ENCODE results near the gene KRT32. TPM values are rescaled to one million over a fixed set of nuclear protein-coding genes. Genes with fewer than 3 reads are reported as not detected.
"Not testable (repeated sequence)": the region's sequence is repeated elsewhere in the genome, so short reads cannot be mapped to it uniquely, and the experiment has no call there.

Gene KRT32
- total RNA-seq, 1 donor from 2014 or later, result not detected

DNA sequence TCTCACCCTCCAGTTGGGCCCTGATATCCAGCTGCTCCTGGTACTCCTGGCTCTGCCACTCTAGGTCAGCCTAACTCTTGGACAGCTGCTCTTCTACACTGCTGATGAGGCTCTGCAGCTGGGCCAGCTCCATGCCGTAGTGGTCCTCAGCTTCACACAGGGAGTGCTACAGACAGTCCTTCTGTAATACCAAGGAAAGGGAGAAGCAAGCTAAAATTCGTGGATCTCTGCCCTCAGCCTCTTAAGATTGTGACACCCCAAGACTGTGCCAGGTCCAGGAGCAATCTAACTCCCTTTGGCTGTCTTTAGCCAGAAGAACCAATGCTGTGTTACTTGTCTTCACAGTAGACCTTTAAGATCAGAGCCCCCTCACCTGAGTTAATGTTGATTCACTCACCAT, 18.7 kb downstream of the KRT32 start:
- no peak overlapping the region for H3K4me3 Mint-ChIP-seq
- no peak overlapping the region for H3K27ac Mint-ChIP-seq
- peaks cover 5% of the 10 kb centered on the region for H3K27me3 Mint-ChIP-seq (ENCODE audit: insufficient read depth)
- no peaks in the 10 kb centered on the region for H3K36me3 Mint-ChIP-seq (ENCODE audit: low read depth)
- no peaks in the 10 kb centered on the region for H3K4me1 Mint-ChIP-seq (ENCODE audit: low read depth)
- no peaks in the 10 kb centered on the region for H3K9me3 Mint-ChIP-seq
- DNase-seq (ENCODE audit: low spot score), result no peak
- intact Hi-C loops (cut with micrococcal nuclease), result no loop called here

DNA sequence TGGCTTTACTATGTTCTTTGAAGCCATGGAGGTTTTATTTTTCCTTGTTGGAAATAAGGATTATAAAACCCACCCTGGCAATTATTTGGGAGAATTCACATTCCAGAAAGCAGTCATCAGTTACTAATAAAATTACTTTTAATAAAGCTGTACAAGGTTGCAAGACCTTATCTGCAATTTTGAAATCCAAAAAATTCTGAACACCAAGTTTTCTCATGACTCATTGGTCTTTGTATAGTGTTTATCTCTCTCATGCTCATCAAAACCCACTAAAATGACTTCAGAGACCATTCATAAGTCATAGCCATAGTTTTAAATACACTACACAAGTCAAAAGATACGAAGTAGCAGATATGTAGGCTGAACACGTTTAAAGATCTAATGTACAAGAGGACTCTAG, 20.4 kb downstream of the KRT32 start:
- H3K27me3 Mint-ChIP-seq (ENCODE audit: insufficient read depth), result peaks cover 5% of the 10 kb centered on the region
- H3K27ac Mint-ChIP-seq, result no peak overlapping the region
- DNase-seq (ENCODE audit: low spot score), result no peak
- H3K4me1 Mint-ChIP-seq (ENCODE audit: low read depth), result no peaks in the 10 kb centered on the region
- intact Hi-C loops (cut with micrococcal nuclease), result no loop called here
- no peaks in the 10 kb centered on the region for H3K36me3 Mint-ChIP-seq (ENCODE audit: low read depth)
- H3K9me3 Mint-ChIP-seq, result no peaks in the 10 kb centered on the region
- H3K4me3 Mint-ChIP-seq, result no peak overlapping the region

DNA sequence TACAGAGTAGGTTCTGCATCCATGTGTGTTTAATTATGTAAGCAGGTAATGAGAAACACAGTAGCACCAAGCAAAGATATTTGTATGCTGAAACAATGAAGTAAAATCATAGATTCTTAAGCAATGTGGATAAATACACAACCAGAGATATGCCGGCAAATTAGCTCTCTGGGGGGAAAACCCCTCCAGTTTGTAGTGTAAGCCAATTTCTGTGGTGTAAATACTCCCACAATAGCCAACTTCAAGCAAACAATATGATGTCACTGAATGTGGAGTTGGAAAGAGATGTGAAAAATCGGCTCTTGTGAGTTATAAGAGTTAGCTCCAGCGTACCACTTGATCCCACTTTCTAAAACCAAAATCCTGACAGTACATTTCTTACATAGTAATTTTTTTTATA, 22.5 kb downstream of the KRT32 start:
- Mint-ChIP-seq H3K36me3 (ENCODE audit: low read depth) (no peaks in the 10 kb centered on the region), H3K27me3 (ENCODE audit: insufficient read depth) (peaks cover 3% of the 10 kb centered on the region), H3K4me3 (no peak overlapping the region), H3K9me3 (no peaks in the 10 kb centered on the region), H3K27ac (no peak overlapping the region), H3K4me1 (ENCODE audit: low read depth) (no peaks in the 10 kb centered on the region)
- intact Hi-C loops (cut with micrococcal nuclease), result no loop called here
- DNase-seq (ENCODE audit: low spot score), result no peak

DNA sequence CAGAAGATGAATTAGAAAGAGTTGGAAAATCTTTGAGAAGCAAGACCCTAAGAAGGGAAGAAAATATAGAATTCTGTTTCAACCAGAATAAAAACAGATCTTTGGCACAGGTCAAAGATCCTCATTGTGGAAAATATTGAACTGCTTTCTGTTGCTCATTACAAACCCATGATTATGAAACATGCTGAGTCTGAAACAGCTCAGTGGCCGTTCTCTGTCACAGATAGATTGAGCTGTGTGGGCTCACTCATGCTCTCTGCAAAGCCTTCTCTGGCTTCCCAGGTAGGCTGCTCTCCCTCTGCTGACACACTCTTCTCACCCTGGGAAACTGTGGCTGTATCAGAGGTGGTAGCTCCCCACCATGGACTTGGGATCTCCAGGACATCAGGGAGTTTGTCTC, 23.0 kb downstream of the KRT32 start:
- intact Hi-C loops (cut with micrococcal nuclease), result no loop called here
- Mint-ChIP-seq H3K36me3 (ENCODE audit: low read depth) (no peaks in the 10 kb centered on the region), H3K27ac (no peak overlapping the region), H3K9me3 (no peaks in the 10 kb centered on the region), H3K27me3 (ENCODE audit: insufficient read depth) (peaks cover 3% of the 10 kb centered on the region), H3K4me3 (no peak overlapping the region), H3K4me1 (ENCODE audit: low read depth) (no peaks in the 10 kb centered on the region)
- no peak for DNase-seq (ENCODE audit: low spot score)

DNA sequence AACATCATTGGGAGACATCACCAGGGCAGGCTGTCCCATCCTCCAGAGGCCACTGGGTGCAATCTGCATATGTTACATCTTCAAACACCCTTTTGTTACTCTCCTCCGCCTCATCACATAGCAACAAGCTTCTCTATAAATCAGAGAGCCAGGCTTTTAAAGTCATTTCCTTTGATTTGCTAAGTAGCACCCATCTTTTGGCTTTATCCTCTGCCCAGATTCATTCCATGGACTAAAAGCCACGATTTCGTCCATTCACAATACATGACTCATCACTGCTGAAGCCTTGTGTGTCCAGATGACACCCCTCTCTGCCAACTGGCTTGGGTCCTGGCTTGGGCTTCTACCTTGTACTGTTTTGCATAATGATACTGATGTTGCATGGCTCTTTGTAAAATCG, 24.4 kb downstream of the KRT32 start:
- H3K36me3 Mint-ChIP-seq (ENCODE audit: low read depth), result no peaks in the 10 kb centered on the region
- H3K4me1 Mint-ChIP-seq (ENCODE audit: low read depth), result no peaks in the 10 kb centered on the region
- H3K27ac Mint-ChIP-seq, result no peak overlapping the region
- intact Hi-C loops (cut with micrococcal nuclease), result no loop called here
- DNase-seq (ENCODE audit: low spot score), result no peak
- no peaks in the 10 kb centered on the region for H3K9me3 Mint-ChIP-seq
- H3K4me3 Mint-ChIP-seq, result no peak overlapping the region
- peaks cover 3% of the 10 kb centered on the region for H3K27me3 Mint-ChIP-seq (ENCODE audit: insufficient read depth)

DNA sequence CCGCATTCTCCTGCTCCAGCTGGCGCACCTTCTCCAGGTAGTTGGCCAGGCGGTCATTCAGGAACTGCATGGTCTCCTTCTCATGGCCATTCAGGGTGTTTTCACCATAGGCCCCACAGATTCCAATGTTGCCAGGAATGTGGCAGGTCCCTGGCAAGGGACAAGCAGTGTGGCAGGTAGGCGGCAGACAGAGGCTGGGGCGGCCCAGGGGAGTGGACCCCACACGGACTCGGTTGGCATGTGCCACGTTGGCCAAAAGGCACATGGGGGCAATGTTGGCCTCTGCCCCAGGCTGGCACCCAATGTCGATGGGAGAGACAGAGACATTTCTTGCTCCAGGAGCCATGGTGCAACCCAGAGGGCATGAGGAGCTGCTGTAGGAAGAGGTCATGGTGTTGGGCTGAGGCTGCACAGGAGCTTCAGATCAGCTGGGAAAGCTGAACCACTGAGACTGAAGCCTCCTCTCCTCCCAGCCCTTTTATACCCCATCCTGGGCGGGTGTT, 26.6 kb downstream of the KRT32 start, which contains the start of gene KRT38:
TSS of gene KRT38 (minus strand) at position 453 of the 503 bp plus-strand sequence. CDS start at position 391, 62 bp downstream.
- no peaks in the 10 kb centered on the region for H3K4me1 Mint-ChIP-seq (ENCODE audit: low read depth)
- no peak for DNase-seq (ENCODE audit: low spot score)
- H3K9me3 Mint-ChIP-seq, result no peaks in the 10 kb centered on the region
- H3K27ac Mint-ChIP-seq, result no peak within 1 kb of the TSS
- intact Hi-C loops (cut with micrococcal nuclease), result no loop called here
- H3K4me3 Mint-ChIP-seq, result no peak within 1 kb of the TSS
- H3K27me3 Mint-ChIP-seq (ENCODE audit: insufficient read depth), result peaks cover 3% of the 10 kb centered on the region
- no peaks in the 10 kb centered on the region for H3K36me3 Mint-ChIP-seq (ENCODE audit: low read depth)

DNA sequence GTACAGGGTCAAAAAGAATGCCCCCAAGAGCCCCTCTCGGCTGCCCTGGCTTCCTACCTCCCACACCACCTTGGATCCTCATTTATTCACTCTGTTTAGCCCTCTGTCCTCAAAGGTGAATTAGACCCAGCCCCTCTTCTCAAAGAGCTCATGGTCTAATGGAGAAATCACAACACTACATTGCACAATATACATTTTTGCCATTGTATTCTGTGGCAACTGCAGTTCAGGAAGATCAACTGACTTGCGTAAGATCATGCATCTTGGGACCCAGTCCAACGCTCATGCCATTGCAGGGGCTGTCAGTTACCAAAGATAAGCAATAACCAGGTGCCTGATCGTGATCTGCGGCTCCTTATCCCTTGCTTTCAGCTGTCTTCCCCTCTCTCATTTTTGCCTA, 27.8 kb downstream of the KRT32 start:
- Mint-ChIP-seq H3K4me1 (ENCODE audit: low read depth) (no peaks in the 10 kb centered on the region), H3K27ac (no peak overlapping the region), H3K9me3 (no peaks in the 10 kb centered on the region), H3K4me3 (no peak overlapping the region), H3K27me3 (ENCODE audit: insufficient read depth) (peaks cover 5% of the 10 kb centered on the region), H3K36me3 (ENCODE audit: low read depth) (no peaks in the 10 kb centered on the region)
- intact Hi-C loops (cut with micrococcal nuclease), result loop anchor here (2.0 kb wide), 1 partner anchor 17 kb away; no protein-coding TSS in a partner anchor
- no peak for DNase-seq (ENCODE audit: low spot score)

DNA sequence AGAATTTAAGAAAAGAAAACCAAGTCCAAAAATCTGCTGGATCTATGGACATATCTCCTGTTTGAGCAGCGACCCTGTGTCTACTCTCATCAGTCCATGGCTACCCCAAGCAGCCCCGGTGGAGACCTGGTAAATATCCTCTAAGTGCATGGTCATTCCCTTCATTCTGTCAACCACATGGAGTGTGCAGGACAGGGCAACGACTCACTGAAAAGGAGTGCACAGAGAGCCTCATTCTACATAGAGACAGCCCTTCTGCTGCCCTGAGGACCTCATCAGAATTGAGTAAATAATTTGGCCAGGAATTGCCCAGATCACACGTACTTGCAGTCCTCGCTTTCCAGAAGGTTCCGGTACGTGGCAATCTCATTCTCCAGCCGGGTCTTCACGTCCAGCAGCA, 29.4 kb downstream of the KRT32 start:
- intact Hi-C loops (cut with micrococcal nuclease), result loop anchor here (2.0 kb wide), 1 partner anchor 15 kb away; no protein-coding TSS in a partner anchor
- peaks cover 6% of the 10 kb centered on the region for H3K27me3 Mint-ChIP-seq (ENCODE audit: insufficient read depth)
- DNase-seq (ENCODE audit: low spot score), result no peak
- H3K27ac Mint-ChIP-seq, result no peak overlapping the region
- no peaks in the 10 kb centered on the region for H3K9me3 Mint-ChIP-seq
- no peaks in the 10 kb centered on the region for H3K36me3 Mint-ChIP-seq (ENCODE audit: low read depth)
- no peaks in the 10 kb centered on the region for H3K4me1 Mint-ChIP-seq (ENCODE audit: low read depth)
- no peak overlapping the region for H3K4me3 Mint-ChIP-seq

DNA sequence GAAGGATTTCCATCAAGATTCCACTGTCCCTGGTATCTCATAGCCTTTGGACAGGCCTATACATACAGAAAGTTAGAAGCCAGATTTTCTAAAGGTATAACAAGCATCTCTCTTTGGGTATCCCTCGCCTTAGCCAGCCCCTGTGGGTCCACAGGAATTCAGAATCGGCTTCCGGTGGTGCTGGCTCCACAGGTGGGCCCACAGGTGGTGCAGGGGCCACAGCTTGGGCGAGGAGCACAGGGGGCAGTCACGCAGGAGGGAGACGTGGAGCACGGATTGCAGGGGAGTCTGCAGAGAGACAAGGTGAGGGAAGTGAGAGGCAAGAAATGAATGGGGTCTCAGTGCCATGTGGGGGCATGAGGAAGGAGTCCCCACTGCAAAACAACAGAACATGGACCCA, 29.9 kb downstream of the KRT32 start:
- H3K9me3 Mint-ChIP-seq, result no peaks in the 10 kb centered on the region
- H3K36me3 Mint-ChIP-seq (ENCODE audit: low read depth), result no peaks in the 10 kb centered on the region
- DNase-seq (ENCODE audit: low spot score), result no peak
- H3K4me3 Mint-ChIP-seq, result no peak overlapping the region
- H3K4me1 Mint-ChIP-seq (ENCODE audit: low read depth), result no peaks in the 10 kb centered on the region
- H3K27me3 Mint-ChIP-seq (ENCODE audit: insufficient read depth), result peaks cover 6% of the 10 kb centered on the region
- intact Hi-C loops (cut with micrococcal nuclease), result no loop called here
- no peak overlapping the region for H3K27ac Mint-ChIP-seq

DNA sequence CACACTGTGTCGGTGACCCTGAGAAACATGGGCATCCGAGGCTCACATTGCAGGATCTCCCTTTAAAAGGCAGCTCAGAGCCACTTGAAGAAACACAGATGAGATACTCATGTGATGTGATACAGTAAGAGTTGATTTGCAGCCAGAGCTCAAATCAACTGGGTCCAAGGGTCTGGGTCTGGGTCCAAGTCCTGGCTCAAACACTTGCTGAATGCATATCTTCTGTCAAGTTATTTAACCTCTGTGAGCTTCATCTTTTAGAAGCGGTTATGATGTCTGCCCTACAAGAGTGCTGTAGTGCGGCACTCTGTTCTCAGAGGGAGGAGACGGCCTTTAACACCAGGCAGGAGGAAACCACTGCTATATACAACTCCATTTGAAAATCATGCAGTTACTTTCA, 32.8 kb downstream of the KRT32 start:
- intact Hi-C loops (cut with micrococcal nuclease), result no loop called here
- H3K4me3 Mint-ChIP-seq, result no peak overlapping the region
- no peaks in the 10 kb centered on the region for H3K9me3 Mint-ChIP-seq
- peaks cover 8% of the 10 kb centered on the region for H3K27me3 Mint-ChIP-seq (ENCODE audit: insufficient read depth)
- no peak overlapping the region for H3K27ac Mint-ChIP-seq
- DNase-seq (ENCODE audit: low spot score), result no peak
- H3K36me3 Mint-ChIP-seq (ENCODE audit: low read depth), result no peaks in the 10 kb centered on the region
- no peaks in the 10 kb centered on the region for H3K4me1 Mint-ChIP-seq (ENCODE audit: low read depth)

DNA sequence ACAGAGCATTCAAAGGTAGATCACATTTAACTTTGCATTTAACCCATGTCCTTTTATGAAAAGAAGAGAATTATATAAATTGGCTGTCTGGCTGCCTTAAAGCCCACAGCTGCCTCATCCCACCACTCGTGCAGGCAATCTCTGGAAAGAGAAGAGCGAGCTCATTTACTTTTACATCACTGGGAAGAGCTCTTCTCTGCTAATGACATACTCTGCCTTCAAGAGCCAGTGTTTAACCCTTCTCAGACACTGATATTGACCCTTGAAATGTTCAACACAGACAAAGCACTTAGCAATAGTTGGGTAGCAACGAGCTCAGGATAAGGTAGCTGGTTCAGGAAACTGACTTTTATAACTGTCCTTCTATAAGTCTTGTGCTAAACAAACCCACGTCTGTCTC, 33.2 kb downstream of the KRT32 start:
- no peaks in the 10 kb centered on the region for H3K36me3 Mint-ChIP-seq (ENCODE audit: low read depth)
- peaks cover 8% of the 10 kb centered on the region for H3K27me3 Mint-ChIP-seq (ENCODE audit: insufficient read depth)
- no peak for DNase-seq (ENCODE audit: low spot score)
- intact Hi-C loops (cut with micrococcal nuclease), result no loop called here
- H3K4me1 Mint-ChIP-seq (ENCODE audit: low read depth), result no peaks in the 10 kb centered on the region
- no peak overlapping the region for H3K27ac Mint-ChIP-seq
- no peak overlapping the region for H3K4me3 Mint-ChIP-seq
- H3K9me3 Mint-ChIP-seq, result no peaks in the 10 kb centered on the region

DNA sequence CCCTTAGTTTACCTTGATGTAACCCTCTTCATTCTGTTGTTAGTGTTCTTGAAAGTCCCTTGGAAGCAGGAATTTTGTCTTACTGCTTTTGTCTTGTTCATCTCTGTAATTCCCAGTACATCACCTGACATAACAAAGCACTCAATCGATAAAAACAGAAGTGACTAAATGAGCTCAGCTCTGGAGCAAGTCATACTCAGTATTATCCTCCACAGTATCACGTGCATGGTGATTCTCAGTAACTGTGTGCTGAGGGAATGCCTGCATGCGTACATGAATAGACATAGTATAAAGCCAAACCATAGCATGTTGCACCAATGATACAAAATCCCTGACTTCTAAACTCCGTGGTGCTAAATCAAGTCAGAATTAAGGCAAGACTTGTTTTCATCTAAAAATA, 33.6 kb downstream of the KRT32 start:
- Mint-ChIP-seq H3K27me3 (ENCODE audit: insufficient read depth) (peaks cover 8% of the 10 kb centered on the region), H3K4me3 (no peak overlapping the region), H3K27ac (no peak overlapping the region), H3K9me3 (no peaks in the 10 kb centered on the region), H3K4me1 (ENCODE audit: low read depth) (no peaks in the 10 kb centered on the region), H3K36me3 (ENCODE audit: low read depth) (no peaks in the 10 kb centered on the region)
- DNase-seq (ENCODE audit: low spot score), result no peak
- intact Hi-C loops (cut with micrococcal nuclease), result no loop called here

DNA sequence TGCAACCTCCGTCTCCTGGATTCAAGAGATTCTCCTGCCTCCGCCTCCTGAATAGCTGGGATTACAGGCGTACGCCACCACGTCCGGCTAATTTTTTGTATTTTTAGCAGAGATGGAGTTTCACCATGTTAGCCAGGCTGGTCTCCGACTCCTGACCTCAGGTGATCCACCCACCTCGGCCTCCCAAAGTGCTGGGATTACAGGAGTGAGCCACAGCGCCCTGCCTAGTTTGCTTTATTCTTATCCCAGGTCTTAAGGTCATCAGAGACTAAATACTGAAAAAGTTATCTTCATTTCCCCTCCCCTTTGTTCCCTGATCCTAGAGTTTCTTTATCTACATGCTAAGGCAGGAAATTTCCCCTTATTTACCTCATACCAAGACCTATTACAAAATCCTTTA, 36.8 kb downstream of the KRT32 start:
- H3K4me1 Mint-ChIP-seq (ENCODE audit: low read depth); intact Hi-C loops (cut with micrococcal nuclease): not testable (repeated sequence)

DNA sequence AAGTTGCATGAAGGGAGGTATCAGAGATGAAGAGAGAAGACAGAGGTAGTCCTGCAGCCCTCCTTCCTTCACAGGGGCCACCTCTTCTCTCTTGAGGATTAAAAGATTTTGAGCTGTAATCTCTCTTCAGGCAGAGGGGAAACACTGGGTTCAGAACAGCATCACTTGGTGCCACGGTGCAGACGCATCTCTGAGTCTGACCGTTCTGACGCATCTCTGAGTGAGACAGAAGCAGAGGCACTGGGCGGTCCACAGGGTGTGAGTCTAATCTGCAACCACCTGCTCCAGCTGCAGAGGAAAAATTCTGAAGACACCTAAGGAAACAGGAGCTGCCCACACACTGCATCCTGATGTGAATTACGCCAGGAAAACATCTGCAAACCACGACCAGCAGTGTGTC, 37.5 kb downstream of the KRT32 start:
- peaks cover 13% of the 10 kb centered on the region for H3K27me3 Mint-ChIP-seq (ENCODE audit: insufficient read depth)
- intact Hi-C loops (cut with micrococcal nuclease), result no loop called here

More for the DNA sequence above, 36.8 kb downstream of the KRT32 start:
- not testable (repeated sequence) for H3K4me3 Mint-ChIP-seq; H3K36me3 Mint-ChIP-seq (ENCODE audit: low read depth); H3K27ac Mint-ChIP-seq; H3K9me3 Mint-ChIP-seq; DNase-seq (ENCODE audit: low spot score); H3K27me3 Mint-ChIP-seq (ENCODE audit: insufficient read depth)

More for the DNA sequence above, 37.5 kb downstream of the KRT32 start:
- Mint-ChIP-seq H3K36me3 (ENCODE audit: low read depth) (no peaks in the 10 kb centered on the region), H3K4me1 (ENCODE audit: low read depth) (no peaks in the 10 kb centered on the region), H3K9me3 (no peaks in the 10 kb centered on the region), H3K4me3 (no peak overlapping the region), H3K27ac (no peak overlapping the region)
- DNase-seq (ENCODE audit: low spot score), result no peak
